Rectal smooth muscle tissue (tissue), 1 donor: ENCODE measurements around the gene GRB10.

Experiments used
- H3K27ac ChIP-seq: one replicate; pipeline ENCODE4 v1.7.0; 2013; ENCODE audit warnings: low read depth, low read length, inconsistent platforms
- H3K27me3 ChIP-seq: one replicate; pipeline ENCODE4 v1.7.0; 2013; ENCODE audit warnings: low read length; ENCODE audit not compliant: control insufficient read depth, insufficient read depth
- H3K36me3 ChIP-seq: one replicate; pipeline ENCODE4 v1.7.0; 2013; ENCODE audit warnings: low read length; ENCODE audit not compliant: control insufficient read depth, insufficient read depth
- H3K4me1 ChIP-seq: one replicate; pipeline ENCODE4 v1.7.0; 2013; ENCODE audit warnings: low read length; ENCODE audit not compliant: control insufficient read depth, insufficient read depth
- H3K4me3 ChIP-seq: one replicate; pipeline ENCODE4 v1.7.0; 2013; ENCODE audit warnings: low read length
- H3K9ac ChIP-seq: one replicate; pipeline ENCODE4 v1.7.0; 2013; ENCODE audit warnings: low read length

The GRB10 gene

GRCh38 chr7:50614721-50615518 is 167.8 kb downstream of the GRB10 start:
- Histone ChIP-seq H3K9ac (no peak overlapping the region), H3K27me3 (no peaks in the 10 kb centered on the region), H3K27ac (no peak overlapping the region), H3K36me3 (no peaks in the 10 kb centered on the region), H3K4me3 (no peak overlapping the region), H3K4me1 (peaks cover 12% of the 10 kb centered on the region)

- Histone ChIP-seq H3K36me3 (no peaks in the 10 kb centered on the region), H3K9ac (no peak overlapping the region)
Measured at GRCh38 chr7:50613473-50613872, 169.2 kb downstream of the GRB10 start.

GRCh38 chr7:50612704-50613103 is 170.0 kb downstream of the GRB10 start:
- H3K36me3 ChIP-seq: no peaks in the 10 kb centered on the region
- H3K27ac ChIP-seq: peak overlapping the region; percentile 66
- H3K9ac ChIP-seq: no peak overlapping the region

More at GRCh38 chr7:50613473-50613872, 169.2 kb downstream of the GRB10 start:
- Histone ChIP-seq H3K27ac (peak overlapping the region; percentile 66), H3K4me3 (no peak overlapping the region), H3K4me1 (peaks cover 12% of the 10 kb centered on the region), H3K27me3 (no peaks in the 10 kb centered on the region)

GRCh38 chr7:50610521-50611277 is 172.0 kb downstream of the GRB10 start:
- Histone ChIP-seq H3K4me1 (peaks cover 12% of the 10 kb centered on the region), H3K27ac (no peak overlapping the region)

More at GRCh38 chr7:50612704-50613103, 170.0 kb downstream of the GRB10 start:
- Histone ChIP-seq H3K27me3 (no peaks in the 10 kb centered on the region), H3K4me1 (peaks cover 12% of the 10 kb centered on the region), H3K4me3 (no peak overlapping the region)

GRCh38 chr7:50608196-50608906 is 174.3 kb downstream of the GRB10 start:
- H3K27me3 ChIP-seq: no peaks in the 10 kb centered on the region
- H3K27ac ChIP-seq: no peak overlapping the region
- H3K9ac ChIP-seq: no peak overlapping the region
- H3K4me3 ChIP-seq: no peak overlapping the region
- H3K4me1 ChIP-seq: peaks cover 12% of the 10 kb centered on the region
- peaks cover 7% of the 10 kb centered on the region for H3K36me3 ChIP-seq

More at GRCh38 chr7:50610521-50611277, 172.0 kb downstream of the GRB10 start:
- Histone ChIP-seq H3K27me3 (no peaks in the 10 kb centered on the region), H3K36me3 (peaks cover 3% of the 10 kb centered on the region), H3K9ac (no peak overlapping the region), H3K4me3 (peak overlapping the region; percentile 16)

- Histone ChIP-seq H3K9ac (no peak overlapping the region), H3K27ac (no peak overlapping the region), H3K4me3 (no peak overlapping the region), H3K36me3 (peaks cover 7% of the 10 kb centered on the region), H3K4me1 (peaks cover 5% of the 10 kb centered on the region), H3K27me3 (no peaks in the 10 kb centered on the region)
Measured at GRCh38 chr7:50607524-50608125, 175.1 kb downstream of the GRB10 start.

GRCh38 chr7:50605059-50605458 is 177.6 kb downstream of the GRB10 start:
- Histone ChIP-seq H3K9ac (no peak overlapping the region), H3K36me3 (peaks cover 7% of the 10 kb centered on the region), H3K4me1 (no peaks in the 10 kb centered on the region)

GRCh38 chr7:50603287-50603686 is 179.4 kb downstream of the GRB10 start:
- Histone ChIP-seq H3K4me3 (no peak overlapping the region), H3K27me3 (no peaks in the 10 kb centered on the region), H3K27ac (no peak overlapping the region), H3K36me3 (peaks cover 7% of the 10 kb centered on the region), H3K9ac (no peak overlapping the region), H3K4me1 (no peaks in the 10 kb centered on the region)

More at GRCh38 chr7:50605059-50605458, 177.6 kb downstream of the GRB10 start:
- H3K27me3 ChIP-seq: no peaks in the 10 kb centered on the region
- H3K4me3 ChIP-seq: no peak overlapping the region
- no peak overlapping the region for H3K27ac ChIP-seq

- Histone ChIP-seq H3K27me3 (no peaks in the 10 kb centered on the region), H3K36me3 (no peaks in the 10 kb centered on the region), H3K4me1 (no peaks in the 10 kb centered on the region), H3K27ac (no peak overlapping the region), H3K4me3 (no peak overlapping the region), H3K9ac (no peak overlapping the region)
Measured at GRCh38 chr7:50599385-50599784, 183.3 kb downstream of the GRB10 start.

- Histone ChIP-seq H3K9ac (no peak overlapping the region), H3K27ac (no peak overlapping the region), H3K36me3 (no peaks in the 10 kb centered on the region), H3K4me1 (no peaks in the 10 kb centered on the region), H3K27me3 (no peaks in the 10 kb centered on the region), H3K4me3 (no peak overlapping the region)
Measured at GRCh38 chr7:50598460-50599343, 184.0 kb downstream of the GRB10 start.

GRCh38 chr7:50596484-50596883 is 186.2 kb downstream of the GRB10 start:
- no peaks in the 10 kb centered on the region for H3K36me3 ChIP-seq
- no peak overlapping the region for H3K9ac ChIP-seq
- no peaks in the 10 kb centered on the region for H3K27me3 ChIP-seq
- H3K27ac ChIP-seq: no peak overlapping the region
- H3K4me1 ChIP-seq: no peaks in the 10 kb centered on the region
- no peak overlapping the region for H3K4me3 ChIP-seq
